HepG2 (cell line): ENCODE data around the gene ATP8A2. TPM values are rescaled to one million over a fixed set of nuclear protein-coding genes. Genes with fewer than 3 reads are reported as not detected.

Experiments
- ATAC-seq: fragments of 200-7000 bp; cut with Tn5 transposase; 3 replicates; pipeline ENCODE4 v1.9.1; 2020; ENCODE audit warnings: mild to moderate bottlenecking, moderate library complexity
- BruUV-seq: library from RNA; stranded (reverse); fragments of 400-500 nt; replicated peaks from 2 replicates; lab custom pipeline; 2021; lab: Mats Ljungman, UMichigan
- CTCF ChIA-PET: fragments of 300-600 bp; formaldehyde crosslinking; extraction: SDS; loops from one replicate; lab custom pipeline; 2021; ENCODE audit warnings: low total read pairs, inconsistent platforms, low intra/inter-chr PET ratio; lab: Yijun Ruan, JAX
- POLR2A ChIA-PET: fragments of 350-600 bp; sonication (Branson Sonifier 250); formaldehyde crosslinking; loops from one replicate; lab custom pipeline; 2020; ENCODE audit warnings: antibody characterized with exemption, inconsistent platforms; lab: Yijun Ruan, JAX
- DNase-seq: peaks from one replicate; pipeline ENCODE4 v3.0.0-alpha.2; 2015; ENCODE audit warnings: low spot score
- FAIRE-seq: peaks from 3 replicates; lab custom pipeline; 2011; peaks lifted over from hg19 to GRCh38; lab: Jason Lieb, UNC
- H2AFZ ChIP-seq: one replicate; pipeline ENCODE4 v1.6.1; 2011; ENCODE audit warnings: low read length, inconsistent platforms
- H3K27ac ChIP-seq: fragments of 300-600 bp; 3 replicates; pipeline ENCODE4 v1.8.0; 2011; ENCODE audit warnings: mixed run types, mild to moderate bottlenecking, mixed read lengths, low read length, inconsistent platforms; ENCODE audit not compliant: insufficient read depth; ENCODE audit errors: extremely low read length
- H3K27me3 ChIP-seq, 2 experiments: fragments of 200-600 bp in 1 of 2; 2 replicates in 1 of 2; 3 replicates in 1 of 2; pipeline versions ENCODE4 v1.6.0 to v1.8.0; 2011; ENCODE audit warnings: low read length in 2 of 2, mild to moderate bottlenecking in 2 of 2, moderate library complexity in 2 of 2, inconsistent platforms in 1 of 2; ENCODE audit not compliant: insufficient read depth in 2 of 2, control insufficient read depth in 1 of 2
- H3K36me3 ChIP-seq, 2 experiments: fragments of 200-600 bp in 1 of 2; replicated peaks in 1 of 2; 2 replicates in 1 of 2; 3 replicates in 1 of 2; pipeline versions ENCODE4 v1.5.1 to v1.8.0; 2011; ENCODE audit warnings: low read length in 2 of 2, inconsistent platforms in 1 of 2; ENCODE audit not compliant: insufficient read depth in 2 of 2, control insufficient read depth in 1 of 2
- H3K4me1 ChIP-seq: 2 replicates; pipeline ENCODE4 v1.5.1; 2012; ENCODE audit warnings: low read length, inconsistent platforms; ENCODE audit not compliant: insufficient read depth
- H3K4me2 ChIP-seq: 2 replicates; pipeline ENCODE4 v1.6.0; 2011; ENCODE audit warnings: low read depth, low read length, inconsistent platforms
- H3K4me3 ChIP-seq, 3 experiments: fragments of 200-600 bp in 1 of 3; sonication (generic), shearing (Covaris generic) in 1 of 3; replicated peaks in 1 of 3; 2 replicates each; pipeline ENCODE4 v1.5.1; 2011 to 2016; ENCODE audit warnings: low read length in 3 of 3, inconsistent platforms in 2 of 3, low read depth in 2 of 3, mild to moderate bottlenecking in 2 of 3, control low read depth in 1 of 3, mixed read lengths in 1 of 3; ENCODE audit not compliant: insufficient read depth in 1 of 3
- H3K79me2 ChIP-seq: one replicate; pipeline ENCODE4 v1.6.1; 2011; ENCODE audit warnings: low read length, inconsistent platforms; ENCODE audit not compliant: insufficient read depth
- H3K9ac ChIP-seq: 2 replicates; pipeline ENCODE4 v1.6.0; 2011; ENCODE audit warnings: mild to moderate bottlenecking, low read depth, low read length, inconsistent platforms; ENCODE audit not compliant: insufficient read depth
- H3K9me3 ChIP-seq: 2 replicates; pipeline ENCODE4 v1.5.1; 2012; ENCODE audit warnings: mild to moderate bottlenecking, low read length
- H4K20me1 ChIP-seq: 2 replicates; pipeline ENCODE4 v1.6.0; 2011; ENCODE audit warnings: inconsistent platforms, mild to moderate bottlenecking, low read length, moderate library complexity; ENCODE audit not compliant: insufficient read depth
- CENPX ChIP-seq: sonication (generic); formaldehyde crosslinking; IDR thresholded peaks from 2 replicates; pipeline ENCODE4 v1.9.0; 2021; ENCODE audit warnings: mild to moderate bottlenecking, missing genetic modification reagents, moderate library complexity
- HES4 ChIP-seq: sonication (generic); formaldehyde crosslinking; IDR thresholded peaks from 2 replicates; pipeline ENCODE4 v1.9.0; 2021; ENCODE audit warnings: mild to moderate bottlenecking, missing genetic modification reagents, borderline replicate concordance
- RFXANK ChIP-seq: IDR thresholded peaks from 2 replicates; pipeline ENCODE4 v1.6.1; 2016
- SMAD1 ChIP-seq: sonication (generic); formaldehyde crosslinking; IDR thresholded peaks from 2 replicates; pipeline ENCODE4 v1.4.0; 2020; ENCODE audit warnings: missing genetic modification reagents, low read depth, mild to moderate bottlenecking, borderline replicate concordance
- SOX6 ChIP-seq, 2 experiments: fragments of 450-650 bp in 1 of 2; sonication (generic) in 1 of 2; formaldehyde crosslinking in 1 of 2; IDR thresholded peaks; 2 replicates each; pipeline versions ENCODE4 v1.4.0 to v1.6.1; 2017 to 2020; ENCODE audit warnings: antibody characterized with exemption in 1 of 2, mild to moderate bottlenecking in 1 of 2, missing genetic modification reagents in 1 of 2
- SYNCRIP ChIP-seq: fragments of 200-400 bp; formaldehyde crosslinking; IDR thresholded peaks from 2 replicates; pipeline ENCODE4 v1.6.1; 2018; ENCODE audit warnings: mild to moderate bottlenecking, low read depth, low read length; ENCODE audit not compliant: insufficient read depth
- ZBTB7B ChIP-seq: sonication (generic); formaldehyde crosslinking; IDR thresholded peaks from 2 replicates; pipeline ENCODE4 v1.4.0; 2020; ENCODE audit warnings: missing genetic modification reagents
- ZBTB8A ChIP-seq: sonication (generic); formaldehyde crosslinking; IDR thresholded peaks from 2 replicates; pipeline ENCODE4 v1.4.0; 2020; ENCODE audit warnings: mild to moderate bottlenecking, low read depth, missing genetic modification reagents, borderline replicate concordance
- ZNF124 ChIP-seq: sonication (generic); formaldehyde crosslinking; IDR thresholded peaks from 2 replicates; pipeline ENCODE4 v1.4.0; 2020; ENCODE audit warnings: missing genetic modification reagents
- ZNF205 ChIP-seq: IDR thresholded peaks from 2 replicates; pipeline ENCODE4 v1.6.1; 2018; ENCODE audit warnings: missing biosample characterization, missing genetic modification reagents
- ZNF207 ChIP-seq: fragments of 450-650 bp; IDR thresholded peaks from 2 replicates; pipeline ENCODE4 v1.6.1; 2016; ENCODE audit warnings: antibody characterized with exemption, borderline replicate concordance
- WGBS: methylation state at CpG from one replicate; pipeline ENCODE4 v1.1.6; 2017; ENCODE audit warnings: low lambda C conversion rate; 5-methylcytosine and 5-hydroxymethylcytosine counted together
- in situ Hi-C: cut with HindIII; loops from 2 replicates; pipeline ENCODE4 v1.10.0; 2017; ENCODE audit warnings: low pct_unique_long_range_greater_than_20kb; ENCODE audit not compliant: extremely low pct_ligation_motif_present
- intact Hi-C: fragments of 100-400 bp; cut with micrococcal nuclease; formaldehyde crosslinking; loops from one replicate; pipeline ENCODE4 v1.10.0; 2022; ENCODE audit not compliant: unreplicated experiment
- polyA plus RNA-seq, 8 experiments: library from polyadenylated mRNA; depleted of rRNA in 3 of 8; stranded (reverse) in 7 of 8; unstranded in 1 of 8; fragments of >200 nt; fragmentation: Illumina TruSeq in 4 of 8; extraction: Trizol in 4 of 8; gene quantifications; 2 replicates each; pipeline versions ENCODE4 v1.2.1 to v1.2.3, GENCODE V29; 2011 to 2016; ENCODE audit warnings: low read depth in 4 of 8, missing spikeins in 1 of 8, mixed read lengths in 1 of 8; ENCODE audit not compliant: insufficient read depth in 1 of 8
- total RNA-seq, 5 experiments: library from RNA; depleted of rRNA; stranded (reverse); fragments of >200 nt; fragmentation: Illumina TruSeq; extraction: Trizol; gene quantifications; 2 replicates each; pipeline ENCODE4 v1.2.3, GENCODE V29; 2016; ENCODE audit warnings: low read depth in 1 of 5
- TF ChIP-seq, protein P1 (sequence below): sonication (generic); formaldehyde crosslinking; IDR thresholded peaks from 2 replicates; pipeline ENCODE4 v1.4.0; 2020; ENCODE audit warnings: missing genetic modification reagents

ATP8A2 gene
- total and polyA plus RNA-seq, 2 of the 13 experiments (the other 11 are each of a cell fraction or from before 2014, with no cell fraction given), result 0.09 TPM; not detected in 1

DNA sequence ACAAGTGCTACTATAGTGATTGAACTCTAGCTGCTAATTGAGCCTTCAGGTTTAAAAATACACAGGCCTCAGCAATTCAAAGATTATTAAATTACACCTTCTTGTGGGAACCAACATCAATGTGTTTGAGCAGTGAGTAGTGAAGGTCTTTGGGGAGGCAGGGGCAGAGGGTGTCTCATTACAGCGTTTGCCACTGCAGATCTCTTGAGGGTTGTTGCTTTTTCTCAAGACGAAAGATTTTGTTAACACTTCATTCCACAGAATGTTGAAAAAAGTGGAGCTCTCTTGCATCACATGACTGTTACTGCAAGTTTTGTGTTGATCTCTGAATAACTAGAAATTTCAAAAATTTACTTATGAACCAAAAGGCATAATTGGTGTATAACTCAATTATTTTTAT is 253.6 kb downstream of the ATP8A2 start (continued):
- TF ChIP-seq, protein P1, sequence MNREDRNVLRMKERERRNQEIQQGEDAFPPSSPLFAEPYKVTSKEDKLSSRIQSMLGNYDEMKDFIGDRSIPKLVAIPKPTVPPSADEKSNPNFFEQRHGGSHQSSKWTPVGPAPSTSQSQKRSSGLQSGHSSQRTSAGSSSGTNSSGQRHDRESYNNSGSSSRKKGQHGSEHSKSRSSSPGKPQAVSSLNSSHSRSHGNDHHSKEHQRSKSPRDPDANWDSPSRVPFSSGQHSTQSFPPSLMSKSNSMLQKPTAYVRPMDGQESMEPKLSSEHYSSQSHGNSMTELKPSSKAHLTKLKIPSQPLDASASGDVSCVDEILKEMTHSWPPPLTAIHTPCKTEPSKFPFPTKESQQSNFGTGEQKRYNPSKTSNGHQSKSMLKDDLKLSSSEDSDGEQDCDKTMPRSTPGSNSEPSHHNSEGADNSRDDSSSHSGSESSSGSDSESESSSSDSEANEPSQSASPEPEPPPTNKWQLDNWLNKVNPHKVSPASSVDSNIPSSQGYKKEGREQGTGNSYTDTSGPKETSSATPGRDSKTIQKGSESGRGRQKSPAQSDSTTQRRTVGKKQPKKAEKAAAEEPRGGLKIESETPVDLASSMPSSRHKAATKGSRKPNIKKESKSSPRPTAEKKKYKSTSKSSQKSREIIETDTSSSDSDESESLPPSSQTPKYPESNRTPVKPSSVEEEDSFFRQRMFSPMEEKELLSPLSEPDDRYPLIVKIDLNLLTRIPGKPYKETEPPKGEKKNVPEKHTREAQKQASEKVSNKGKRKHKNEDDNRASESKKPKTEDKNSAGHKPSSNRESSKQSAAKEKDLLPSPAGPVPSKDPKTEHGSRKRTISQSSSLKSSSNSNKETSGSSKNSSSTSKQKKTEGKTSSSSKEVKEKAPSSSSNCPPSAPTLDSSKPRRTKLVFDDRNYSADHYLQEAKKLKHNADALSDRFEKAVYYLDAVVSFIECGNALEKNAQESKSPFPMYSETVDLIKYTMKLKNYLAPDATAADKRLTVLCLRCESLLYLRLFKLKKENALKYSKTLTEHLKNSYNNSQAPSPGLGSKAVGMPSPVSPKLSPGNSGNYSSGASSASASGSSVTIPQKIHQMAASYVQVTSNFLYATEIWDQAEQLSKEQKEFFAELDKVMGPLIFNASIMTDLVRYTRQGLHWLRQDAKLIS, result no peak
- TF ChIP-seq, all 625 proteins: peak for 0

DNA sequence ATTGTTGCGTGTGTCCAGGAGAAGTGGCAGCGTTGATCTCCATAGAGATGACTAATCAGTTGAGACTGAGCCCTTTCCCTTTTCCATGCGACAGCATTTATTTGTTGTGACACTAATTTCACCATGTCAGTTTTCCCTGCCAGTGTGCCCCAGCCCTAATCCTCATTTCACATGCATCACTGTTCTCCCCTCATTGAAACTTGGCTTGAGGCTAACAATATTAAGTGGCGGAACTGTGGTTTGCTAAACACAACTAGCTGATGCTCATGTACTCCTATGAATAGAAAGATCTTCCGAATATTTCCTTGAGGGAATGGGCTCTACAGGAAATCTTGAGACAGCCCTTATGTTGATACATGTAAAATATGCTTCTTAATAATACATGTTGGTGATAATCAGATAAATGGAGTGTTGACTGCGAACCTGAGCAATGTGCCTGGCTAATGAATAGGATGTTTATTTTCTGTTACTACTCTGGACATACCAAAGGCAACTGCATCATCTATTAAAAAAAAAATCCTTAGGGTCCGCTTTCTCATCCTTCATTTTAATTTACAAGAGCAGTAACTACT is 258.6 kb downstream of the ATP8A2 start:
- ChIA-PET POLR2A (no interaction called here), CTCF (no interaction called here)
- Histone ChIP-seq H3K9me3 (peaks cover 15% of the 10 kb centered on the region; the same call in 1 of the 2 replicates), H3K36me3 (no peaks in the 10 kb centered on the region), H3K4me3 (no peak overlapping the region), H4K20me1 (no peaks in the 10 kb centered on the region), H3K4me2 (no peak overlapping the region), H2AFZ (no peak overlapping the region), H3K27me3 (no peaks in the 10 kb centered on the region), H3K27ac (no peak overlapping the region), H3K9ac (no peak overlapping the region), H3K4me1 (no peaks in the 10 kb centered on the region), H3K79me2 (no peaks in the 10 kb centered on the region)
- DNase-seq, result no peak
- WGBS, result 15% methylated on average over 7 of the region's 7 CpGs
- TF ChIP-seq SOX6 (IDR thresholded peaks at IDR 0.05) (no peak), SOX6 (CRISPR knock-in tag; IDR thresholded peaks at IDR 0.05) (no peak), ZBTB7B (CRISPR knock-in tag) (no peak), RFXANK (CRISPR knock-in tag) (no peak), SYNCRIP (no peak), CENPX (no peak), HES4 (no peak), ZBTB8A (CRISPR knock-in tag) (no peak), ZNF207 (no peak), ZNF205 (no peak), SMAD1 (CRISPR knock-in tag) (no peak), ZNF124 (no peak)
- FAIRE-seq, result no peak
- no peak for ATAC-seq
- intact Hi-C loops (no loop called here), in situ Hi-C loops (no loop called here)
- BruUV-seq, result no TSS peak
